Ovary (tissue), 3 donors: ENCODE measurements around the gene TBX21.

Experiments
- POLR2A ChIP-seq: fragments of 450-650 bp; IDR thresholded peaks from one replicate; pipeline ENCODE4 v1.6.1; 2017; ENCODE audit warnings: antibody characterized with exemption, mild to moderate bottlenecking, moderate library complexity
- TF ChIP-seq, protein P1 (sequence below), 3 donors: fragments of 450-650 bp in 2 of 3; fragments of 200-600 bp in 1 of 3; IDR thresholded peaks; one replicate each; pipeline versions ENCODE4 v1.5.1 to v1.8.0; 2016 to 2022; ENCODE audit warnings: antibody characterized with exemption in 3 of 3, mild to moderate bottlenecking in 1 of 3
- donor health status: DM: no; HTN: no; CAD: no.

DNA sequence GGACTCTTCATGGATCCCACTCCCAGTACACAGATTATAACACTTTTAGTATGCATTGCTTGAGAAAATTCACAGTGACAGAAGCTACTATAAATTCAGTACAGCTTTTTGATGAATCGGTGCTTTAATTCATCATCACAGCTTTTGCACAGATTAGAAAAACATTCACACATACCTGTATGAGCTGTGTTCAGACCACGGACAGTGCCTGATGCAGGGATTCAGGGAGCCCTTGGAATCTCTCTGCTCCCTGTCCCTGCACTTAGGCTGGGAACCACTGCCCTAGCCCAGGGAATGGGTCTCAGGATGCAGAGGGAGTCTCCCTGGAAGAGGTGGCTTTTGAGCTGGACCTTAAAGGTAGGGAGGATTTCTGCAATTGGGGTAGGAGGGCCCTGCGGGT lies 25.2 kb upstream of the TBX21 start:
- TF ChIP-seq POLR2A: no peak
- TF ChIP-seq, protein P1, sequence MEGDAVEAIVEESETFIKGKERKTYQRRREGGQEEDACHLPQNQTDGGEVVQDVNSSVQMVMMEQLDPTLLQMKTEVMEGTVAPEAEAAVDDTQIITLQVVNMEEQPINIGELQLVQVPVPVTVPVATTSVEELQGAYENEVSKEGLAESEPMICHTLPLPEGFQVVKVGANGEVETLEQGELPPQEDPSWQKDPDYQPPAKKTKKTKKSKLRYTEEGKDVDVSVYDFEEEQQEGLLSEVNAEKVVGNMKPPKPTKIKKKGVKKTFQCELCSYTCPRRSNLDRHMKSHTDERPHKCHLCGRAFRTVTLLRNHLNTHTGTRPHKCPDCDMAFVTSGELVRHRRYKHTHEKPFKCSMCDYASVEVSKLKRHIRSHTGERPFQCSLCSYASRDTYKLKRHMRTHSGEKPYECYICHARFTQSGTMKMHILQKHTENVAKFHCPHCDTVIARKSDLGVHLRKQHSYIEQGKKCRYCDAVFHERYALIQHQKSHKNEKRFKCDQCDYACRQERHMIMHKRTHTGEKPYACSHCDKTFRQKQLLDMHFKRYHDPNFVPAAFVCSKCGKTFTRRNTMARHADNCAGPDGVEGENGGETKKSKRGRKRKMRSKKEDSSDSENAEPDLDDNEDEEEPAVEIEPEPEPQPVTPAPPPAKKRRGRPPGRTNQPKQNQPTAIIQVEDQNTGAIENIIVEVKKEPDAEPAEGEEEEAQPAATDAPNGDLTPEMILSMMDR (IDR thresholded peaks at IDR 0.05): no peak
